IPS DF 6.9 (cell line): Measurements from ENCODE around the gene MCF2L2.

Source experiments
- DNase-seq: peaks from one replicate; pipeline ENCODE4 v3.0.0-alpha.2; 2013; ENCODE audit warnings: low read depth, low spot score
- H3K27ac ChIP-seq: one replicate; pipeline ENCODE4 v1.5.1; 2013; ENCODE audit warnings: low read length, control low read depth
- H3K27me3 ChIP-seq: 2 replicates; pipeline ENCODE4 v1.6.1; 2013; ENCODE audit warnings: mild to moderate bottlenecking, low read length; ENCODE audit not compliant: control insufficient read depth, insufficient read depth
- H3K36me3 ChIP-seq: 2 replicates; pipeline ENCODE4 v1.6.1; 2013; ENCODE audit warnings: low read length; ENCODE audit not compliant: control insufficient read depth, insufficient read depth
- H3K4me1 ChIP-seq: 2 replicates; pipeline ENCODE4 v1.6.1; 2013; ENCODE audit warnings: low read length; ENCODE audit not compliant: control insufficient read depth, insufficient read depth
- H3K4me3 ChIP-seq: 2 replicates; pipeline ENCODE4 v1.5.1; 2013; ENCODE audit warnings: mild to moderate bottlenecking, low read length
- H3K9me3 ChIP-seq: 2 replicates; pipeline ENCODE4 v1.6.1; 2013; ENCODE audit warnings: low read length, inconsistent platforms; ENCODE audit not compliant: control insufficient read depth, insufficient read depth
- WGBS: extraction: QIAGEN DNeasy Blood & Tissue Kit; methylation state at CpG from one replicate; pipeline ENCODE4 v1.1.7; 2013; ENCODE audit warnings: mixed read lengths, missing lambda C conversion rate; ENCODE audit not compliant: insufficient read length, insufficient coverage; 5-methylcytosine and 5-hydroxymethylcytosine counted together

The MCF2L2 gene

GRCh38 chr3:183149915-183150750 is 278.3 kb downstream of the MCF2L2 start:
- Histone ChIP-seq H3K9me3 (no peaks in the 10 kb centered on the region), H3K27ac (no peak overlapping the region), H3K36me3 (no peaks in the 10 kb centered on the region), H3K4me1 (no peaks in the 10 kb centered on the region), H3K4me3 (no peak overlapping the region), H3K27me3 (no peaks in the 10 kb centered on the region; the same call in 1 of the 2 replicates)
- WGBS, result no CpG with 5 or more reads among the region's 5 CpGs
- DNase-seq, result no peak

DNA sequence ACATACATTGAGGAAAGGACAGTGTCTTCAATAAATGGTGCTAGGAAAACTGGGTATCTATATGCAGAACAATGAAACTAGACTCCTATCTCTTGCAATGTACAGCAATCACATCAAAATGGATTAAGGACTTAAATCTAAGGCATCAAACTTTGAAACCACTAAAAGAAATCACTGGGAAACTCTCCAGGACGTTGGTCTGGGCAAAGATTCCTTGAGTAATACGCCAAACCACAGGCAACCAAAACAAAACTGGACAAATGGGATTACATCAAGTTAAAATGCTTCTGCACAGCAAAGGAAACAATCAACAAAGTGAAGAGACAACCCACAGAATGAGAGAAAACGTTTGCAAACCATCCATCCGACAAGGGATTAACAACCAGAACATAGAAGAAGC is 280.4 kb downstream of the MCF2L2 start:
- WGBS, result no CpG with 5 or more reads among the region's 4 CpGs
- no peaks in the 10 kb centered on the region; the same call in 1 of the 2 replicates for H3K27me3 ChIP-seq
- DNase-seq, result no peak
- H3K27ac ChIP-seq, result no peak overlapping the region
- H3K4me3 ChIP-seq, result no peak overlapping the region
- H3K9me3 ChIP-seq, result no peaks in the 10 kb centered on the region
- no peaks in the 10 kb centered on the region for H3K4me1 ChIP-seq
- H3K36me3 ChIP-seq, result no peaks in the 10 kb centered on the region

DNA sequence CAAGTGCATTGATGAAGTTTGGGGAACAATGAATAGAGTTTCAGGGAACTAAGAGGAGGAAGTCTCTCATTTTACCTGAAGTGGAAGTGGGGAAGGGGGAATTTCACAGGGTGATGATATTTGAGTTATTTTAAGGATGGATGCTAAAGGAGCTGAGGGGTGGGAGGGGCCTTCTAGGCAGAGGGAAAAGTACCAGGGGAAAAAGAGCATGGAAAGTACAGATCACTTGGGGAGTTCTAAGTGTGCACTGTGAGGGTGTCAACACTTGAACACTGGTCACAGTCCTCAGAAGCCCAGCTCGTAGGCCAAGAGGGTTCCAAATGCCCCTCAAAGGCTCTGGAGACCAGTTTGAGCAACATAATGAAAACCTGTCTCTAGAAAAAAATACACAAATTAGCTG is 284.1 kb downstream of the MCF2L2 start:
- no peak for DNase-seq
- no peaks in the 10 kb centered on the region for H3K4me1 ChIP-seq
- no peaks in the 10 kb centered on the region for H3K36me3 ChIP-seq
- H3K27ac ChIP-seq, result no peak overlapping the region
- WGBS, result no CpG with 5 or more reads among the region's 1 CpG
- H3K27me3 ChIP-seq, result no peaks in the 10 kb centered on the region
- H3K4me3 ChIP-seq, result no peak overlapping the region
- no peaks in the 10 kb centered on the region for H3K9me3 ChIP-seq

- Histone ChIP-seq H3K4me1 (no peaks in the 10 kb centered on the region), H3K27me3 (no peaks in the 10 kb centered on the region), H3K4me3 (no peak overlapping the region), H3K36me3 (no peaks in the 10 kb centered on the region), H3K27ac (no peak overlapping the region), H3K9me3 (no peaks in the 10 kb centered on the region)
- no peak for DNase-seq
- WGBS, result no CpG with 5 or more reads among the region's 11 CpGs
Measured at GRCh38 chr3:183142199-183142598, 286.2 kb downstream of the MCF2L2 start.

DNA sequence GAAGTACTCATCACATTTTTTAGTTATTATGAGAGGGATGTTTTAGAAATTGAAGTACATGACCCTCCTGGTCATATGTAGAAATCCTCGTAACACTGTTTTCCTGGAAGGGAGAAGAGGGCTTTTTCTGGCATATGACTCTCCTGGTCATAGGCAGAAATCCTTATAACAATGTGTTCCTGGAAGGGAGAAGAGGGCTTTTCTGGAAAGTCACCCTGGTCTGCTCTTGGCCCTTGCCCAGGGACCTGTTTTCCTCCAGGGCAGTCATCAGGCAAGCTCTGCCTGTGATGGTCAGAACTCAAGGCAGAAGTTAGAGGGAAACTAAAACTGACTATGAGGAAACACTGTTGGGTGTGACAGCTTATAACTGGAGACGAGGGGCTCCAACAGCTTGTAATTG is 293.6 kb downstream of the MCF2L2 start:
- Histone ChIP-seq H3K4me1 (no peaks in the 10 kb centered on the region; the same call in 1 of the 2 replicates), H3K4me3 (no peak overlapping the region), H3K27me3 (no peaks in the 10 kb centered on the region), H3K9me3 (no peaks in the 10 kb centered on the region), H3K27ac (no peak overlapping the region), H3K36me3 (no peaks in the 10 kb centered on the region)
- DNase-seq, result no peak
- no CpG with 5 or more reads among the region's 2 CpGs for WGBS

DNA sequence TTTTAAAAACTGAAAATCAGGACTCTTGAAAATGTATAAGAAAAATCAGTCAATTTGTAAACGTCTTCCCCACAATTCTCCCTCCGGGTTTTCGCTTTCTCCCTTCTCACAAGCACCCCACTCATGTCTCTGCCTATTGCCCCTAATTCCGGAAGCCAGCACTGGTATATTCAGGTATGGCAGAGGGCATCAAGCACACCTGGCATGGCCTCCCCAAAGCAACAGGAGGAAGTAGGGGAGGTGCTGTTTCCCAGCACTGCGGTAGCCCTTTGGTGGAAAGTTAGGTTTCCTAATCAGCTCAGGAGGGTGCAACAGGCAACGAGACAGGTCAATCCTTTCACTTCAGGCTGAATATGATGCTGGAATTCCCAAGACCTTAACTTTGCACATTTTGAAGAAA is 296.0 kb downstream of the MCF2L2 start:
- H3K36me3 ChIP-seq, result no peaks in the 10 kb centered on the region
- no peak for DNase-seq
- no peak overlapping the region for H3K27ac ChIP-seq
- no peaks in the 10 kb centered on the region for H3K27me3 ChIP-seq
- H3K4me1 ChIP-seq, result no peaks in the 10 kb centered on the region; the same call in 1 of the 2 replicates
- no peaks in the 10 kb centered on the region for H3K9me3 ChIP-seq
- H3K4me3 ChIP-seq, result no peak overlapping the region
- no CpG with 5 or more reads among the region's 6 CpGs for WGBS

DNA sequence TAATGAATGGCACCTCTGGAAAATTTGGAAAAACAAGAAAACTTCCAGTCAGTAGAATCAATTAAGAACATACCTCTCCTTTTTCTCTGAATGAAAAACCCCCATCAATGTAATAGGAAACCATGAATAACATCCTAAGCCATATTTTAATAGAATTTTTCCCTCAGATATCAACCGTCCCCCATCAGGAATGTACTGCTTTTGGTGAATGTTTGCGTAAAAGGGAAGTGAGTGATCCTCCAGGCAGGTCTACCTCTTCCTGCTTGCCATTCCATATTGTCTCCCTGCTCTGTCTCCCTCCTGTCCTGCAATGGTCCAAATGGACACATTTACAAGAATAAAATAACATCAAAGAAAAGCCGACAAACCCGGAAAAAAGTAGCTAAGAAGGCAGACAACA is 296.7 kb downstream of the MCF2L2 start:
- Histone ChIP-seq H3K4me1 (no peaks in the 10 kb centered on the region; the same call in 1 of the 2 replicates), H3K36me3 (no peaks in the 10 kb centered on the region), H3K27ac (no peak overlapping the region), H3K27me3 (no peaks in the 10 kb centered on the region), H3K9me3 (no peaks in the 10 kb centered on the region), H3K4me3 (no peak overlapping the region)
- DNase-seq, result no peak
- WGBS, result no CpG with 5 or more reads among the region's 4 CpGs

DNA sequence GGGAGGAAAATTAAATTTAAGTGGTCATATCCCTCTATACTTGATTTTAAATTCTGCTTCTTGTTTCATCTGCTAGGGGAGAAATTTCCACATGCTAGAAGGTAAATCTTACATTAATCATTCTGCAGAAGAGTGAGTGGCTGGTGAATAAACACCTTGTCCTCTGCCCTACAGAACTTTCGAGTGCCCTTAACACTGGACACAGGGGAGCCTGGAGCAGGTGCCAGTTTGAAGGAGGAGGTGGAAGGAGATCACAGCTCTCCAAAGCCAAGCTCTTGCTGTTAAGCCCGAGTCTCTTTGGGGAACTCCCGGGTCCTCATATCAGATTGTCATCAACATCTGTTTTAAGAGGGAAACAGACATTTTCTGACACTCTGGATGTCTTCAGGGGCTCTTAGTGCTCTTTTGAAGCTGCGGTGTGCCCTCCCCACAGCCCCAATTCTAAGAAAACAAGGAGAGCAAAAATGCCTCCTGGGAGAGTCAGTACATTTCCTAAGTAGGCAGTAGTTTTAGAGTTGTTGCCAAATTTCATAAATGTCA is 297.2 kb downstream of the MCF2L2 start:
- H3K4me3 ChIP-seq, result no peak overlapping the region
- no peak for DNase-seq
- no peaks in the 10 kb centered on the region for H3K36me3 ChIP-seq
- H3K9me3 ChIP-seq, result no peaks in the 10 kb centered on the region
- H3K27ac ChIP-seq, result no peak overlapping the region
- H3K4me1 ChIP-seq, result no peaks in the 10 kb centered on the region; the same call in 1 of the 2 replicates
- no CpG with 5 or more reads among the region's 4 CpGs for WGBS
- no peaks in the 10 kb centered on the region for H3K27me3 ChIP-seq

GRCh38 chr3:183129243-183129642 is 299.2 kb downstream of the MCF2L2 start:
- no peaks in the 10 kb centered on the region for H3K27me3 ChIP-seq
- DNase-seq, result no peak
- H3K27ac ChIP-seq, result no peak overlapping the region
- no peak overlapping the region for H3K4me3 ChIP-seq
- WGBS, result no CpG with 5 or more reads among the region's 1 CpG
- no peaks in the 10 kb centered on the region for H3K9me3 ChIP-seq
- H3K36me3 ChIP-seq, result no peaks in the 10 kb centered on the region
- H3K4me1 ChIP-seq, result no peaks in the 10 kb centered on the region

DNA sequence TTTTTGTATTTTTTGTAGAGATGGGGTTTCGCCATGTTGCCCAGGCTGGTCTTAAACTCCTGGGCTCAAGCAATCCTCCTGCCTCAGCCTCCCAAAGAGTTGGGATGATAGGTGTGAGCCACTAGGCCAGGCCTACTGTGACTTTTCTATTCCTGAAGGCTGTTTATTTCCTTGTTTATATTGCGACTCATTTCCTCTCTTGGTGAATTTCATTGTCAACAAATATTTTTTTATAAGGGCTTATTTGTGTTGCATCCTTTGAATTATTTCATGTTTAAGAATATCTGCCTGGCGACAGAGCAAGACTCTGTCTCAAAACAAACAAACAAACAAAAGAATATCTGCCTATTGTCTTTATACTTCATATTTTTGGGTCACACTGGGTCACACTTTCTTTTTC is 299.7 kb downstream of the MCF2L2 start:
- no peak for DNase-seq
- H3K4me1 ChIP-seq, result no peaks in the 10 kb centered on the region
- no peak overlapping the region for H3K4me3 ChIP-seq
- H3K27ac ChIP-seq, result no peak overlapping the region
- no peaks in the 10 kb centered on the region for H3K27me3 ChIP-seq
- WGBS, result no CpG with 5 or more reads among the region's 3 CpGs
- H3K9me3 ChIP-seq, result no peaks in the 10 kb centered on the region
- no peaks in the 10 kb centered on the region for H3K36me3 ChIP-seq
